COLO829 (cell line): ENCODE measurements around the gene BPIFB2.

Experiments used
- DNase-seq: peaks from one replicate; pipeline ENCODE4 v3.0.0; 2012; ENCODE audit warnings: low spot score

BPIFB2 gene

GRCh38 chr20:32986331-32986966, 21.1 kb upstream of the BPIFB2 start:
- DNase-seq, result no peak

- DNase-seq, result no peak
These were observed 20.3 kb upstream of the BPIFB2 start for GRCh38 chr20:32987044-32987825.

GRCh38 chr20:32988008-32988407, 19.5 kb upstream of the BPIFB2 start:
- DNase-seq, result no peak

GRCh38 chr20:32989507-32990283, 17.8 kb upstream of the BPIFB2 start:
- DNase-seq, result no peak

GRCh38 chr20:32990426-32990825, 17.1 kb upstream of the BPIFB2 start:
- no peak for DNase-seq

- DNase-seq, result no peak
These were observed 16.1 kb upstream of the BPIFB2 start for GRCh38 chr20:32991383-32991782.

GRCh38 chr20:32991792-32992641, 15.5 kb upstream of the BPIFB2 start:
- DNase-seq, result no peak

- no peak for DNase-seq
These were observed 13.9 kb upstream of the BPIFB2 start for GRCh38 chr20:32993496-32994050.

- no peak for DNase-seq
These were observed 11.7 kb upstream of the BPIFB2 start for GRCh38 chr20:32995802-32996201.

GRCh38 chr20:32997431-32997830, 10.1 kb upstream of the BPIFB2 start:
- no peak for DNase-seq

- no peak for DNase-seq
These were observed 7.8 kb upstream of the BPIFB2 start for GRCh38 chr20:32999603-33000250.

- DNase-seq, result no peak
These were observed 6.6 kb upstream of the BPIFB2 start for GRCh38 chr20:33000802-33001466.

GRCh38 chr20:33002087-33002808, 5.3 kb upstream of the BPIFB2 start:
- no peak for DNase-seq

- DNase-seq, result no peak
These were observed 3.3 kb upstream of the BPIFB2 start, which contains the start of gene SUN5 for GRCh38 chr20:33004141-33004751. TSS of gene SUN5 (minus strand) at chr20:33004433. CDS start at chr20:33004340, 93 bp downstream.

- DNase-seq, result no peak
These were observed 2.4 kb upstream of the BPIFB2 start for GRCh38 chr20:33005132-33005566.

- DNase-seq, result no peak
These were observed 1.4 kb upstream of the BPIFB2 start for GRCh38 chr20:33005908-33006775.

- no peak for DNase-seq
These were observed 628 bp upstream of the BPIFB2 start for GRCh38 chr20:33006776-33007375.
